A673 (cell line): ENCODE results near the gene TBC1D5.

Experiments used
- CTCF ChIP-seq: fragments of 300-800, 200-600 bp; sonication (generic); conservative IDR thresholded peaks from 2 replicates; pipeline ENCODE4 v1.5.1; 2017; ENCODE audit warnings: low read depth, mild to moderate bottlenecking, antibody characterized with exemption, low read length, moderate library complexity, mixed read lengths
- EZH2 ChIP-seq: fragments of 200-600 bp; sonication (generic); IDR thresholded peaks from 2 replicates; pipeline ENCODE4 v1.6.1; 2017; ENCODE audit warnings: borderline replicate concordance, low read depth, mild to moderate bottlenecking, mixed read lengths, antibody characterized with exemption, low read length; ENCODE audit not compliant: poor library complexity, severe bottlenecking

GRCh38 chr3:17717411-17717810 is 25.0 kb downstream of the TBC1D5 start:
- TF ChIP-seq CTCF (no peak), EZH2 (no peak)
